ENCODE measurements around the gene L3MBTL4. TPM values are rescaled to one million over a fixed set of nuclear protein-coding genes. Genes with fewer than 3 reads are reported as not detected.
"Not testable (repeated sequence)": the region's sequence is repeated elsewhere in the genome, so short reads cannot be mapped to it uniquely, and the experiment has no call there.

L3MBTL4 gene
- total RNA-seq, 1 donor from 2014 or later = 0.56 TPM

GRCh38 chr18:6413579-6414117 lies 1.1 kb downstream of the L3MBTL4 start:
- Mint-ChIP-seq H3K4me3 (ENCODE audit: unreplicated experiment) (peak overlapping the region; percentile 88), H3K4me1 (ENCODE audit: unreplicated experiment) (peaks cover 8% of the 10 kb centered on the region), H3K9me3 (ENCODE audit: unreplicated experiment) (no peaks in the 10 kb centered on the region), H3K27me3 (ENCODE audit: unreplicated experiment) (peaks cover 15% of the 10 kb centered on the region), H3K27ac (ENCODE audit: unreplicated experiment) (no peak overlapping the region), H3K36me3 (ENCODE audit: low read depth, unreplicated experiment) (peaks cover 12% of the 10 kb centered on the region)
- no peak for TF ChIP-seq CTCF (IDR thresholded peaks at IDR 0.05; ENCODE audit: unreplicated experiment)
- DNase-seq (ENCODE audit: low spot score) = no peak

GRCh38 chr18:6412933-6413472 lies 1.7 kb downstream of the L3MBTL4 start:
- Mint-ChIP-seq H3K27me3 (ENCODE audit: unreplicated experiment) (peaks cover 15% of the 10 kb centered on the region), H3K27ac (ENCODE audit: unreplicated experiment) (no peak overlapping the region), H3K4me3 (ENCODE audit: unreplicated experiment) (peak overlapping the region; percentile 88), H3K9me3 (ENCODE audit: unreplicated experiment) (no peaks in the 10 kb centered on the region), H3K4me1 (ENCODE audit: unreplicated experiment) (peaks cover 8% of the 10 kb centered on the region), H3K36me3 (ENCODE audit: low read depth, unreplicated experiment) (peaks cover 12% of the 10 kb centered on the region)
- TF ChIP-seq CTCF (IDR thresholded peaks at IDR 0.05; ENCODE audit: unreplicated experiment) = no peak
- no peak for DNase-seq (ENCODE audit: low spot score)

GRCh38 chr18:6411382-6411781 lies 3.3 kb downstream of the L3MBTL4 start:
- Mint-ChIP-seq H3K36me3 (ENCODE audit: low read depth, unreplicated experiment) (peaks cover 12% of the 10 kb centered on the region), H3K27me3 (ENCODE audit: unreplicated experiment) (peaks cover 15% of the 10 kb centered on the region), H3K4me3 (ENCODE audit: unreplicated experiment) (no peak overlapping the region), H3K9me3 (ENCODE audit: unreplicated experiment) (no peaks in the 10 kb centered on the region), H3K27ac (ENCODE audit: unreplicated experiment) (no peak overlapping the region), H3K4me1 (ENCODE audit: unreplicated experiment) (peaks cover 14% of the 10 kb centered on the region)
- no peak for DNase-seq (ENCODE audit: low spot score)
- no peak for TF ChIP-seq CTCF (IDR thresholded peaks at IDR 0.05; ENCODE audit: unreplicated experiment)

- Mint-ChIP-seq H3K4me1 (ENCODE audit: unreplicated experiment) (peaks cover 13% of the 10 kb centered on the region), H3K27me3 (ENCODE audit: unreplicated experiment) (peaks cover 8% of the 10 kb centered on the region), H3K9me3 (ENCODE audit: unreplicated experiment) (no peaks in the 10 kb centered on the region), H3K36me3 (ENCODE audit: low read depth, unreplicated experiment) (peaks cover 4% of the 10 kb centered on the region), H3K27ac (ENCODE audit: unreplicated experiment) (no peak overlapping the region), H3K4me3 (ENCODE audit: unreplicated experiment) (no peak overlapping the region)
- no peak for DNase-seq (ENCODE audit: low spot score)
- TF ChIP-seq CTCF (IDR thresholded peaks at IDR 0.05; ENCODE audit: unreplicated experiment) = no peak
Measured at GRCh38 chr18:6409933-6410332, 4.8 kb downstream of the L3MBTL4 start.

- not testable (repeated sequence) for H3K9me3 Mint-ChIP-seq (ENCODE audit: unreplicated experiment); H3K27me3 Mint-ChIP-seq (ENCODE audit: unreplicated experiment); H3K36me3 Mint-ChIP-seq (ENCODE audit: low read depth, unreplicated experiment); H3K27ac Mint-ChIP-seq (ENCODE audit: unreplicated experiment); DNase-seq (ENCODE audit: low spot score); H3K4me3 Mint-ChIP-seq (ENCODE audit: unreplicated experiment)
- peaks cover 11% of the 10 kb centered on the region for H3K4me1 Mint-ChIP-seq (ENCODE audit: unreplicated experiment)
Measured at GRCh38 chr18:6408543-6408942, 6.2 kb downstream of the L3MBTL4 start.
